GM12891 (cell line): ENCODE data around the gene METAP1.

Experiments
- POLR2A ChIP-seq: IDR thresholded peaks from 2 replicates; pipeline ENCODE4 v1.6.1; 2011; ENCODE audit warnings: low read depth, low read length, control low read depth
- POLR2AphosphoS5 ChIP-seq: IDR thresholded peaks from 2 replicates; pipeline ENCODE4 v1.6.1; 2011; ENCODE audit warnings: low read depth, low read length, control low read depth
- SPI1 ChIP-seq: IDR thresholded peaks from 2 replicates; pipeline ENCODE4 v1.6.1; 2011; ENCODE audit warnings: low read depth, low read length, control low read depth
- TAF1 ChIP-seq: IDR thresholded peaks from 2 replicates; pipeline ENCODE4 v1.6.1; 2011; ENCODE audit warnings: low read depth, low read length, control low read depth

DNA sequence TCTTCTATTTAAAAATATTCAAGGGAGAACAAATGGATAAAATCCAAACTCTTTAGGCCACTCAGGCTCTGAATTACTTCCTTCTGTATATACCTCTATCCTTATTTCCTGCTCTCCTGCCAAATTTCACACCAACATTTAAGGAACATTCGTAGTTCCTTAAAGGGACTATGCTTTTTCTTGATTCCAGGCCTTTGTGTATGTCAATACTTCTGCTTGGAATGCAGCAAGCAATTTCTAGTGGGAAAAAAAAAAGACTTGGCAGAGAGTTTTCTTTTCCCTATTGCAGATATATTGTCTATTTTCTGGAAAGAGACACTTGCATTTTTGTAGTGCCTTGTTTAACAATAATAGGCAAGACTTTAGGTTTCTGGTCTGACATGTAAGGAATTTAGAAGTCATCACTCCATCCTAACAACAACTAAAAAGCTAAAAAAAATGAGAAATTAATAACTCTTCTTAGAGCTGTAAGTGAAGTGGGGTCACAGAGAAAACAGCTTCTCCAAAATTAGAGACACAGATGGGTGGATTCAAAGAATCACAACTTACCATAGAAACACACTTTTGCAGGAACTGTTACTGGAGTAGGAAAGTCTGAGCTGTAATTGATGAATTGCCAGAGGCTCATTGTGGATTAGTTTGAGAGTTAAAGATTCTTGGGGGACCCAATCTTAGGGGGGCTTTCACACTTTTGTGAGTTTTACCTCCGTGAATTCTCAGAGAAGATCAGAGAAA is 95.1 kb downstream of the METAP1 start:
- no peak for TF ChIP-seq POLR2AphosphoS5
- TF ChIP-seq POLR2A, result no peak
- no peak for TF ChIP-seq TAF1
- TF ChIP-seq SPI1, result no peak
